Measurements from ENCODE around the gene TNS3.

The TNS3 gene

DNA sequence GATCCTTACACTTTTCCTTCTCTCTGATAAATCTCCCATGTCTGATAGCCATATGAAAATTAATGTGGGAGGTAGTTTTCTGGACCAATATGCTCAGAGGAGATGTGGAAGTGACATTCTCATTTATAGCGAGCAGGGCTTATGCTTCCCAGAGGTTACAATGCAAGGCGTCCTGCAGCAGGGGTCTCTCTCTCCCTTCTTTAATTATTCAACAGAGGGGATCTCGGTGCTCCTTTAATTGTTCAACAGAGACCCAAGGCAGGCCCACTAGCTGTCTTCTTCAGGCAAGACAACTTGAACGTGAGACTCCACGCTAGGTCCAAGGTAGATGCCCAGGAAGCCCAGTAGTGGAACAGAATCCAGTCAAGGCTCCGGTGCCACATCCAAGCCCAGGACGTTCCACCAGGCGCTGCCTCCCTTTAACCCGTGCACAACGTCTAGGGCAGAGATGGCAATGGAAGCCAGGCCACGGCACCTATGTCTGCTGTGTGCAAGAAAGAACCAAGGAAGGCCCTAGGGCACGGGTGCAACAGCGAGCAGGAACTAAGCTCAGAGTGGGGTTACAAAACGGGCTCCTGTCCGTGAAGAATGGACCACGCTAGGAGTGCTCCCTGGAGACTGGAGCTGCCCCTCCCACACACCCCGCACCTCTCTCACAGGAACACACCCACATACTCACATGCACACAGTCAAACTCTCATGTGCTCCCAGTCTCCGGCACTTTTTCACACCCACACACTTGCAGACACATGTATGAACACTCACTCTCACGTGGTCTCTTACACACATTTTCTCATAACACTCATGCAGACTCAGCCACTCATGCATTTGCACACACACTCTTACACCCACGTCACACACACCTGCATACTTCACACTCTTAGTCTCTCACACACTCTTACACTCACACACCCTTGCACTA lies 230.4 kb downstream of the TNS3 start:
- TF ChIP-seq, protein P1, sequence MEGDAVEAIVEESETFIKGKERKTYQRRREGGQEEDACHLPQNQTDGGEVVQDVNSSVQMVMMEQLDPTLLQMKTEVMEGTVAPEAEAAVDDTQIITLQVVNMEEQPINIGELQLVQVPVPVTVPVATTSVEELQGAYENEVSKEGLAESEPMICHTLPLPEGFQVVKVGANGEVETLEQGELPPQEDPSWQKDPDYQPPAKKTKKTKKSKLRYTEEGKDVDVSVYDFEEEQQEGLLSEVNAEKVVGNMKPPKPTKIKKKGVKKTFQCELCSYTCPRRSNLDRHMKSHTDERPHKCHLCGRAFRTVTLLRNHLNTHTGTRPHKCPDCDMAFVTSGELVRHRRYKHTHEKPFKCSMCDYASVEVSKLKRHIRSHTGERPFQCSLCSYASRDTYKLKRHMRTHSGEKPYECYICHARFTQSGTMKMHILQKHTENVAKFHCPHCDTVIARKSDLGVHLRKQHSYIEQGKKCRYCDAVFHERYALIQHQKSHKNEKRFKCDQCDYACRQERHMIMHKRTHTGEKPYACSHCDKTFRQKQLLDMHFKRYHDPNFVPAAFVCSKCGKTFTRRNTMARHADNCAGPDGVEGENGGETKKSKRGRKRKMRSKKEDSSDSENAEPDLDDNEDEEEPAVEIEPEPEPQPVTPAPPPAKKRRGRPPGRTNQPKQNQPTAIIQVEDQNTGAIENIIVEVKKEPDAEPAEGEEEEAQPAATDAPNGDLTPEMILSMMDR (IDR thresholded peaks at IDR 0.05; ENCODE audit: low read depth, low read length) = no peak
- DNase-seq (ENCODE audit: extremely low read depth, low read depth) = no peak

DNA sequence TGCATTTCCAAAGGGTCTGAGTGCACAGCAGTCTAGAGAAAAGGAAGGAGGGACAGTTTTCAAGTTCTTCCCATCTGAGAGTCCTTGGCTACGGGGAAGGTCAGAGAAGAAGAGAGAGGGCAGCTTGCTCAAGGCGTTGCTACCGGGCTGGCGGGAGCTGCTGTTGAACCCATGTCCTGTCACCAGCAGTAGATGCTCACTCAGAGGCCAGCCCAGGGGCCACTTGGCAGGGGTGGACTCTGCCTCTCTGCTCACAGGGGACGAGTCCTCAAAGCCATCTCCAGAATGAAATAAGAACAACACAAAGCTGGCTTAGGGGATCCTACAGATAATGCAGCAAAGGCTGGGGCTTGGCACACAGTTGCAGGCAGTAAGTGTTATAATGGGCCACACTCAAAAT lies 231.5 kb downstream of the TNS3 start:
- TF ChIP-seq, protein P1 (IDR thresholded peaks at IDR 0.05; ENCODE audit: low read depth, low read length) = no peak
- no peak for DNase-seq (ENCODE audit: extremely low read depth, low read depth)

DNA sequence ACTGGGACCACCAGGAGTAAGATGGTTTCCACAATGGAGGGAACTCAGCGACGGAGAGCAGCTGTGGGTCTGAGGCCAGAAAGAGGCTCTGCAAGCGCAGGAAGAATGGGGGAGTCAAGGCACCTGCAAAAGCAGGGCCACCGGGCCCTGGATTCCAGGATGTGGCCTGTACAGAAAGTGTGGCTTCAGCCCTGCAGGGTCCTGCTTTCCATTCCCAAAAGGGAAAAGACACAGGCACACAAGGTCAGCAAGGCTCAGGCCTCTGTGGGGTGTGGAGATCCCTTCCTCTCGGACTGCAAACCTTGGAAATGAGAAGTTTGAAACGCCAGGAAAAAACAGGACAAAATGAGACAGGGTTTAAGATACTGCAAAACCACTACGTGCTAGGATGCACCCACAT lies 232.5 kb downstream of the TNS3 start:
- DNase-seq (ENCODE audit: extremely low read depth, low read depth) = no peak
- TF ChIP-seq, protein P1 (IDR thresholded peaks at IDR 0.05; ENCODE audit: low read depth, low read length) = no peak

DNA sequence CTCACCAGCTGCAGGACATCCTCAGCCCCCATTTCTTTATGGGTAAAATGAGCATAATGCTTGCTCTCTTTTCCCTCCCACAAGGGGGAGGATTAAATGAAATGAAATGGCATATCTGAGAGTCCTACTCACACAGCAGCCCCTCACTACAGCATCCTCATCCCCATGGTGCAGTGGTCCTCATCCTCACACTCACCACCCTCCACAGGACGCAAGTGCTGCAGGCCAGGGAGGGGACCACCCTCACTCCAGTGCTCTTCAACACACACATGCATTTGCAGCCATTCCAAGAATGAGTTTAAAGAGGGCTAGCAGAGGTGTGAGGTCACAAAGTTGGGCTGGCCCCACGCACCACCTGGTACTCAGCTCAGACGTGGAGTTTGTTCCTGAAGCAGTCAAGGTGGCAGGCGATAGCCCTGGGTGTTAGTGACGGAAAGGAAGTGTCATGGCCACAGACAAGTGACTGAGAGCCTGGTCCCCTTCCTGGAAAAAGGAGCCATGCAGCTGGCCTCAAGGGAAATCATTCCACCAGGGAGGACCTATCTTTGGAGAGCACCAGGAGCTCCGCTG lies 234.0 kb downstream of the TNS3 start:
- TF ChIP-seq, protein P1 (IDR thresholded peaks at IDR 0.05; ENCODE audit: low read depth, low read length) = no peak
- no peak for DNase-seq (ENCODE audit: extremely low read depth, low read depth)

DNA sequence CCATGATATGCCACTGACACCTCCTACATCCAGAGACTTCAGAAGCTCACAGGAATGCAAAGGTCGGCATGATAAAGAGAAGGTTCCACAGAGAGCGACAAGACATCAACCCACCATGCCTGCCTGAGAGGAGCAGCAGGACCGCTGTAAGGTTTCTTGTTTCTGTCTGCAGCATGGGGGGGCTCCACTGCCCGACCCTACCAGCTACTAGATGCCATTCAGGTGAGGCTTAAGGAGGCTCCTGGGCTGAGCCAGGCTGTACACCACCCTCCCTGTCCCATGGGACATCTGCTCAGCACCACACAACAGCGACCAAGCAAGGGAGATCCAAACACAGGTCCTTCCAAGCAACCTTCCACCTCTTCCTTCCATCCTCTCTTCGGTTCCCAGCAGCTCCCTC lies 234.6 kb downstream of the TNS3 start:
- no peak for DNase-seq (ENCODE audit: extremely low read depth, low read depth)

DNA sequence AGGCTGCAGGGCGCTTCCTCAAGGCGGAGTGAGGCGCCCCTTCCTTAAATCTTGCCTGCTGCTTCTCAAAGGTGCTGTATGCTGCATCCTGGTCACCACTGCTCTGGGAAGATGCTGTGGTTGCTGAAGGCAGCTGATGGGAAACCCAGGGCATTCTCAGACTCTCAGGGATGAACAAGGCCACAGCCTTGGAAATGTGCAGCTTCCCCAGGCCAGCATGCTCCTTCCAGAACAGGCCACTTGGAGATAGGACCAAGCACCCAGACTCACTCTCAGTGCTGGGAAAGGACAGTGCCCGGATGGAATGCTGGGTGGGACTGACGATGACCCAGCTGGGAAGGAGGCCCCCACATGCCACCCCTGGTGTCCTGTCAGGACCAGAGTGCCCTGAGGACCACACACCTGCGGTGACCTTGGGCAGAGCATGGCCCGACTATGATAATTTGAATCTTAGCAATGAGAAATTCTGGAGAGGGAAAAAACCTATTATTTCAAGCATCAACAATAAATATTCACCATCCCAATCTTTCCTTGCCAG lies 235.5 kb downstream of the TNS3 start:
- TF ChIP-seq, protein P1 (IDR thresholded peaks at IDR 0.05; ENCODE audit: low read depth, low read length) = no peak
- DNase-seq (ENCODE audit: extremely low read depth, low read depth) = no peak

More for the DNA sequence above, 234.6 kb downstream of the TNS3 start:
- TF ChIP-seq, protein P1 (IDR thresholded peaks at IDR 0.05; ENCODE audit: low read depth, low read length) = no peak

DNA sequence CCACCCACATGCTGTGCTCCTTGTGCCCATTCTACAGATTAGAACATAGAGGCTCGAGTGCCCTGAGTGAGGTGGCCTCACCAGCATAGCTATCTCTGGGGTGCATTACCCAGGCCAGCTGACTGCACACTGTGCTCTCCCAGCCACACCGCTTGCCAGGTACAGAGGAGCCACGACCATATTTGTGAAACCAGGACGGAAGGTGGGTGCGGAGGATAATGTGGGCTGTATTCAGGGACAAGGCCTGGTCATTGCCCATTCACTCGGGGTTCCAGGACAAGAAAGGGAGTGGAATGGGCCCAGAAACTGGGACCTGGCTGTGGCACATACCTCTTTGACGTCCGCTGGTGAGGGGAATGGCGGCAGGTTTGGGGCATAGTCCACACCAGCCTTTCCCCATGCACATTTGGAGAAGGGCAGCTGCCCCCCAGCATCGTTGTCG lies 236.0 kb downstream of the TNS3 start:
- TF ChIP-seq, protein P1 (IDR thresholded peaks at IDR 0.05; ENCODE audit: low read depth, low read length) = no peak
- no peak for DNase-seq (ENCODE audit: extremely low read depth, low read depth)

All from AG09319 (cell line).